Transverse colon (tissue), 4 donors: ENCODE data around the gene FNIP2. TPM values are rescaled to one million over a fixed set of nuclear protein-coding genes. Genes with fewer than 3 reads are reported as not detected.

Experiments
- DNase-seq: peaks from one replicate; pipeline ENCODE4 v3.0.0-alpha.2; 2019
- H3K27ac ChIP-seq, 4 donors: fragments of 200-600 bp; sonication (generic); 2 replicates each; pipeline ENCODE4 v1.5.1; 2016 to 2018; ENCODE audit warnings: inconsistent platforms in 4 of 4
- H3K27me3 ChIP-seq: fragments of 200-600 bp; sonication (generic); 2 replicates; pipeline ENCODE4 v1.5.1; 2017; ENCODE audit warnings: inconsistent platforms
- H3K36me3 ChIP-seq, 4 donors: fragments of 200-600 bp; sonication (generic); 2 replicates each; pipeline ENCODE4 v1.5.1; 2017 to 2019; ENCODE audit warnings: inconsistent platforms in 4 of 4
- H3K4me1 ChIP-seq, 4 donors: fragments of 200-600 bp; sonication (generic); 2 replicates each; pipeline ENCODE4 v1.5.1; 2017 to 2020; ENCODE audit warnings: inconsistent platforms in 4 of 4
- H3K4me3 ChIP-seq, 4 donors: fragments of 200-600 bp; sonication (generic); 1 replicate in 1 of 4; 2 replicates in 3 of 4; pipeline versions ENCODE4 v1.5.1 to v1.6.1; 2017 to 2019; ENCODE audit warnings: inconsistent platforms in 4 of 4
- H3K9me3 ChIP-seq, 2 donors: fragments of 200-600 bp; sonication (generic); 2 replicates each; pipeline ENCODE4 v1.5.1; 2017 to 2019; ENCODE audit warnings: inconsistent platforms in 2 of 2
- EP300 ChIP-seq: sonication (generic); formaldehyde crosslinking; IDR thresholded peaks from one replicate; pipeline ENCODE4 v1.6.1; 2017; ENCODE audit warnings: antibody characterized with exemption, low read depth
- POLR2A ChIP-seq: fragments of 450-650 bp; IDR thresholded peaks from one replicate; pipeline ENCODE4 v1.6.1; 2016; ENCODE audit warnings: antibody characterized with exemption, mild to moderate bottlenecking, moderate library complexity
- POLR2AphosphoS5 ChIP-seq, 3 donors: sonication (generic); formaldehyde crosslinking; IDR thresholded peaks; one replicate each; pipeline ENCODE4 v1.6.1; 2016; ENCODE audit warnings: antibody characterized with exemption in 3 of 3
- WGBS, 2 donors: methylation state at CpG; one replicate each; pipeline ENCODE4 v1.1.5; 2018; ENCODE audit warnings: low coverage in 1 of 2; 5-methylcytosine and 5-hydroxymethylcytosine counted together
- in situ Hi-C, 4 donors: fragments of 200-750 bp; cut with MboI; loops; one replicate each; pipeline versions ENCODE4 v1.15.0 to v1.15.1; 2017; ENCODE audit warnings: low sequenced_read_pairs in 3 of 4, low pct_ligation_motif_present in 1 of 4, low pct_unique_long_range_greater_than_20kb in 1 of 4
- intact Hi-C: fragments of 100-400 bp; cut with DNase I; formaldehyde crosslinking; loops from one replicate; pipeline ENCODE4 v1.15.1; 2023; ENCODE audit warnings: low total_unique reads
- total RNA-seq, 4 donors: library from RNA; depleted of rRNA; stranded (reverse); fragments of >200 nt; gene quantifications; one replicate each; pipeline ENCODE4 v1.1.0, GENCODE V29; 2016
- TF ChIP-seq, protein P1 (sequence below), 5 experiments: fragments of 200-600 bp in 3 of 5; fragments of 450-650 bp in 2 of 5; sonication (generic) in 3 of 5; IDR thresholded peaks; 1 replicate in 2 of 5; 2 replicates in 3 of 5; pipeline ENCODE4 v1.5.1; 2016 to 2017; ENCODE audit warnings: antibody characterized with exemption in 5 of 5, inconsistent platforms in 3 of 5, mild to moderate bottlenecking in 2 of 5, moderate library complexity in 1 of 5

Gene FNIP2
- total RNA-seq, 4 donors from 2014 or later = 47.2 to 105 (median 64.0) TPM

DNA sequence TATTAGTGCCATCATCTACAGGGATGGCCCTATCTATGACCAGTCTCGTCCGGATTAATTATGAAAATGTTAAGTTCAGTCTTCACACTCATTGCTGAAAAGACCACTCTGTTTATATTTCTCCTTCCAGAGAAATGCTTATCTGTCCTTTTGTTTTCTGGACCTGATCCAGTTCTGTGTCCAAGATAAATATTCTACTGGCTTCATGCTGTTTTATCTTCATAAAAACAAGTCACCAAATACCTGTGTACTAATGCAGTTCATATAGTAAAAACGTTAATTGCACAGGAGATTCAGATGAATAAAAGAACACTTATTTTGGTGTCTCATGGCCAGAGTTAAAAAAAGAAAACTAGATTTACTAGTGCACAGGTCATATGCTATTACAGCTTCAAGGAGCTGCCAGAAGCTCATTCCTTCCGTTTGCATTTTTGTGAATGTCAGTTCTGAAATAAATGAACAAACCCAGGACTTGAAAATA lies 17.3 kb downstream of the FNIP2 start:
- H3K27me3 ChIP-seq = no peaks in the 10 kb centered on the region
- H3K36me3 ChIP-seq = no peaks in the 10 kb centered on the region
- no peaks in the 10 kb centered on the region for H3K9me3 ChIP-seq
- peak overlapping the region; percentile 48 to 73 (median 66) for H3K27ac ChIP-seq
- no peak overlapping the region for H3K4me3 ChIP-seq
- TF ChIP-seq, protein P1, sequence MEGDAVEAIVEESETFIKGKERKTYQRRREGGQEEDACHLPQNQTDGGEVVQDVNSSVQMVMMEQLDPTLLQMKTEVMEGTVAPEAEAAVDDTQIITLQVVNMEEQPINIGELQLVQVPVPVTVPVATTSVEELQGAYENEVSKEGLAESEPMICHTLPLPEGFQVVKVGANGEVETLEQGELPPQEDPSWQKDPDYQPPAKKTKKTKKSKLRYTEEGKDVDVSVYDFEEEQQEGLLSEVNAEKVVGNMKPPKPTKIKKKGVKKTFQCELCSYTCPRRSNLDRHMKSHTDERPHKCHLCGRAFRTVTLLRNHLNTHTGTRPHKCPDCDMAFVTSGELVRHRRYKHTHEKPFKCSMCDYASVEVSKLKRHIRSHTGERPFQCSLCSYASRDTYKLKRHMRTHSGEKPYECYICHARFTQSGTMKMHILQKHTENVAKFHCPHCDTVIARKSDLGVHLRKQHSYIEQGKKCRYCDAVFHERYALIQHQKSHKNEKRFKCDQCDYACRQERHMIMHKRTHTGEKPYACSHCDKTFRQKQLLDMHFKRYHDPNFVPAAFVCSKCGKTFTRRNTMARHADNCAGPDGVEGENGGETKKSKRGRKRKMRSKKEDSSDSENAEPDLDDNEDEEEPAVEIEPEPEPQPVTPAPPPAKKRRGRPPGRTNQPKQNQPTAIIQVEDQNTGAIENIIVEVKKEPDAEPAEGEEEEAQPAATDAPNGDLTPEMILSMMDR (IDR thresholded peaks at IDR 0.05) = no peak
- no peak for TF ChIP-seq EP300
- no peak for TF ChIP-seq POLR2AphosphoS5 (IDR thresholded peaks at IDR 0.05)
- no peak for TF ChIP-seq POLR2A
- in situ Hi-C loops = no loop called here
- WGBS, 2 donors = 17 to 22% methylated on average over 4 of the region's 4 CpGs
- peaks cover 27 to 77% (median 68%) of the 10 kb centered on the region in 4 donors for H3K4me1 ChIP-seq
- DNase-seq = no peak
- intact Hi-C loops = no loop called here

DNA sequence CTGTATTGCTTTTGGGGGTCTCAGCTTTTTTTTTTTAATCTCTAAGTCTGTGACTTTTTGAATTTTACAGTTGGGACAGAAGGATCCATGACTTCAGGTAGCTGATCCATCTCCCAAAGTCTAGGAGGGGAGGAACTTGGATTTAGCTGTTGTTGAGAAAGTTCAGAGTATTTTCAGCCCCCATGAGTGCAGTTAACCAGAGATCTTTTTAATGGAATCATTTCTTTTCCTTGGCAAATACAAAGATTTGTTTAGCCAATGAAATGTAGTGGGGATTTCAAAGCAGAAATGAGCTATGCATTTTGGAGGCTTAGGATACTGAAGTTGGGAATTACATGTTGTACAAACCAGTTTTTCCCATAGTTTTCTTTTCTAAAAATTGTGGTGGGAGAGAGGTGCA lies 18.1 kb downstream of the FNIP2 start:
- no peak for DNase-seq
- in situ Hi-C loops = no loop called here
- intact Hi-C loops = no loop called here
- H3K36me3 ChIP-seq = no peaks in the 10 kb centered on the region
- peaks cover 27 to 69% (median 60%) of the 10 kb centered on the region in 4 donors for H3K4me1 ChIP-seq
- no peaks in the 10 kb centered on the region for H3K27me3 ChIP-seq
- H3K4me3 ChIP-seq = no peak overlapping the region
- TF ChIP-seq EP300 = no peak
- TF ChIP-seq POLR2AphosphoS5 (IDR thresholded peaks at IDR 0.05) = no peak
- no peaks in the 10 kb centered on the region for H3K9me3 ChIP-seq
- peak overlapping the region; percentile 48 to 73 (median 66) for H3K27ac ChIP-seq

- no peaks in the 10 kb centered on the region for H3K9me3 ChIP-seq
- WGBS, 2 donors = 73 to 90% methylated on average over 8 to 15 of the region's 15 CpGs
- no peaks in the 10 kb centered on the region for H3K27me3 ChIP-seq
- H3K36me3 ChIP-seq = no peaks in the 10 kb centered on the region
- intact Hi-C loops = no loop called here
- in situ Hi-C loops = no loop called here
- no peak overlapping the region for H3K4me3 ChIP-seq
- DNase-seq = no peak
- TF ChIP-seq EP300 = no peak
- TF ChIP-seq POLR2A = no peak
- TF ChIP-seq, protein P1 (IDR thresholded peaks at IDR 0.05) = no peak
- TF ChIP-seq POLR2AphosphoS5 (IDR thresholded peaks at IDR 0.05) = no peak
- peak overlapping the region in 3 of 4 donors; percentile 3 to 73 (median 72) for H3K27ac ChIP-seq
- H3K4me1 ChIP-seq = peaks cover 27 to 66% (median 52%) of the 10 kb centered on the region in 4 donors
Observed at GRCh38 chr4:158787709-158788475, 19.1 kb downstream of the FNIP2 start.

DNA sequence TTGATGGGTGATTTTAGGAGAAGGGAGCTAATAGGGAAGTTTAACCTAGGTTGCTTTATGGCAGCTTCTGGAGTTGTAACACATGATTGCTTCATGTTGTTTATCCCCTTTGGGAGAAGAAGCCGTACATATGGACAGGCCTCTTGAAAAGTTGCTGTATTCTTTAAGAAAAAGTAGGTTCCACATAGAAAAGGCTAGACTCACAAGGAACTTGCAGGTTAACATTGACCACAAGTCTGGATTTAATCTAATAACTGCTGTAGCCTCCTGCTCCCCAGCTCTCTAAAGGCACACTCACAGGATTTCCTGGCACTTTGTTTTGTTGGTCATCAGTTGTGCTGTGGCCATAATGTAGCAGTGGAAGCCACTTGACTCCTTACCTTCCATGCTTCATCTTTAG lies 19.7 kb downstream of the FNIP2 start:
- Histone ChIP-seq H3K27ac (peak overlapping the region in 1 of 4 donors; percentile 1), H3K9me3 (no peaks in the 10 kb centered on the region), H3K4me1 (peaks cover 22 to 66% (median 50%) of the 10 kb centered on the region in 4 donors), H3K27me3 (no peaks in the 10 kb centered on the region), H3K36me3 (no peaks in the 10 kb centered on the region), H3K4me3 (no peak overlapping the region)
- 50 to 56% methylated on average over 1 of the region's 1 CpG for WGBS, 2 donors
- TF ChIP-seq EP300 = no peak
- TF ChIP-seq POLR2AphosphoS5 (IDR thresholded peaks at IDR 0.05) = no peak
- TF ChIP-seq, protein P1 (IDR thresholded peaks at IDR 0.05) = no peak
- TF ChIP-seq POLR2A = no peak
- DNase-seq = no peak
- intact Hi-C loops (no loop called here), in situ Hi-C loops (no loop called here)
